ENCODE measurements around the gene TNFRSF8. TPM values are rescaled to one million over a fixed set of nuclear protein-coding genes. Genes with fewer than 3 reads are reported as not detected.

Gene TNFRSF8
- total RNA-seq, 2 donors from 2014 or later, result 0.32 to 4.7 TPM

DNA sequence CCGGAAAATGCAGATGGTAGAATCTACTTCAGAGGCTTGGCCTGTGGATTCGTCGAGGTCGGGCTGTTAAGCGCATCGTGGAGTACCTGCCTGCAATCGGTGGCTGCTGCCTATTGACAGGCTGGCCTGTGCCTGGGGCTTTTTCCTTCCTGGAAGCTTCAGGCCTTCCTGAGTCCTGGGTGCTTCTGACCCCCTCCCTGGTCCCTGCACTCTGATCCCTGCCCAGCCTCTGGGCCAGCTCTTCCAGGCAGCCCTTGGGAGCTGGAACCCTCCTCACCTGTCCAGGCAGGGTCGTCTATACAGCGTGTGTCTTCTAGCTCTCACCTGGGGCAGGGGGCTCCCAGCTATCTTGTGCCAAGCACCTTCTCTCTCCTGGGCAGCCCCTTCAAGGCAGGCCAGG, 63.7 kb downstream of the TNFRSF8 start:
- TF ChIP-seq POLR2A (IDR thresholded peaks at IDR 0.05) (no peak), POLR2AphosphoS5 (IDR thresholded peaks at IDR 0.05) (no peak)
- TF ChIP-seq, protein P1, sequence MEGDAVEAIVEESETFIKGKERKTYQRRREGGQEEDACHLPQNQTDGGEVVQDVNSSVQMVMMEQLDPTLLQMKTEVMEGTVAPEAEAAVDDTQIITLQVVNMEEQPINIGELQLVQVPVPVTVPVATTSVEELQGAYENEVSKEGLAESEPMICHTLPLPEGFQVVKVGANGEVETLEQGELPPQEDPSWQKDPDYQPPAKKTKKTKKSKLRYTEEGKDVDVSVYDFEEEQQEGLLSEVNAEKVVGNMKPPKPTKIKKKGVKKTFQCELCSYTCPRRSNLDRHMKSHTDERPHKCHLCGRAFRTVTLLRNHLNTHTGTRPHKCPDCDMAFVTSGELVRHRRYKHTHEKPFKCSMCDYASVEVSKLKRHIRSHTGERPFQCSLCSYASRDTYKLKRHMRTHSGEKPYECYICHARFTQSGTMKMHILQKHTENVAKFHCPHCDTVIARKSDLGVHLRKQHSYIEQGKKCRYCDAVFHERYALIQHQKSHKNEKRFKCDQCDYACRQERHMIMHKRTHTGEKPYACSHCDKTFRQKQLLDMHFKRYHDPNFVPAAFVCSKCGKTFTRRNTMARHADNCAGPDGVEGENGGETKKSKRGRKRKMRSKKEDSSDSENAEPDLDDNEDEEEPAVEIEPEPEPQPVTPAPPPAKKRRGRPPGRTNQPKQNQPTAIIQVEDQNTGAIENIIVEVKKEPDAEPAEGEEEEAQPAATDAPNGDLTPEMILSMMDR (IDR thresholded peaks at IDR 0.05), result no peak
- 91% methylated on average over 9 of the region's 9 CpGs for WGBS
- H3K27me3 ChIP-seq (replicated peaks; ENCODE audit: insufficient read depth), result peaks cover 3% of the 10 kb centered on the region
- no peaks in the 10 kb centered on the region for H3K9me3 ChIP-seq
- DNase-seq (ENCODE audit: low spot score), result no peak
- intact Hi-C loops (cut with DNase I), result loop anchor here (10.0 kb wide), 1 partner anchor 538 kb away; no protein-coding TSS in a partner anchor
- H3K36me3 ChIP-seq, result no peaks in the 10 kb centered on the region
- H3K4me1 ChIP-seq (replicated peaks), result no peaks in the 10 kb centered on the region
- H3K4me3 ChIP-seq, result no peak overlapping the region
- H3K27ac ChIP-seq, result no peak overlapping the region

- intact Hi-C loops (cut with DNase I), result loop anchor here (10.0 kb wide), 1 partner anchor 537 kb away; no protein-coding TSS in a partner anchor
- Histone ChIP-seq H3K27me3 (replicated peaks; ENCODE audit: insufficient read depth) (peaks cover 3% of the 10 kb centered on the region), H3K4me3 (no peak overlapping the region), H3K4me1 (replicated peaks) (no peaks in the 10 kb centered on the region), H3K9me3 (no peaks in the 10 kb centered on the region), H3K36me3 (no peaks in the 10 kb centered on the region), H3K27ac (no peak overlapping the region)
- TF ChIP-seq, protein P1 (IDR thresholded peaks at IDR 0.05), result no peak
- TF ChIP-seq POLR2A (IDR thresholded peaks at IDR 0.05) (no peak), POLR2AphosphoS5 (IDR thresholded peaks at IDR 0.05) (no peak)
- WGBS, result 92% methylated on average over 10 of the region's 10 CpGs
- no peak for DNase-seq (ENCODE audit: low spot score)
Measured at GRCh38 chr1:12127206-12127810, 64.2 kb downstream of the TNFRSF8 start.

GRCh38 chr1:12128120-12128519, 65.0 kb downstream of the TNFRSF8 start:
- WGBS, result 78% methylated on average over 15 of the region's 15 CpGs
- no peak for DNase-seq (ENCODE audit: low spot score)
- no peak overlapping the region for H3K4me3 ChIP-seq
- peaks cover 3% of the 10 kb centered on the region for H3K27me3 ChIP-seq (replicated peaks; ENCODE audit: insufficient read depth)
- no peak for TF ChIP-seq POLR2AphosphoS5 (IDR thresholded peaks at IDR 0.05)
- H3K9me3 ChIP-seq, result no peaks in the 10 kb centered on the region
- no peaks in the 10 kb centered on the region for H3K36me3 ChIP-seq
- H3K4me1 ChIP-seq (replicated peaks), result no peaks in the 10 kb centered on the region
- no peak overlapping the region for H3K27ac ChIP-seq
- intact Hi-C loops (cut with DNase I), result loop anchor here (10.0 kb wide), 1 partner anchor 537 kb away; no protein-coding TSS in a partner anchor

DNA sequence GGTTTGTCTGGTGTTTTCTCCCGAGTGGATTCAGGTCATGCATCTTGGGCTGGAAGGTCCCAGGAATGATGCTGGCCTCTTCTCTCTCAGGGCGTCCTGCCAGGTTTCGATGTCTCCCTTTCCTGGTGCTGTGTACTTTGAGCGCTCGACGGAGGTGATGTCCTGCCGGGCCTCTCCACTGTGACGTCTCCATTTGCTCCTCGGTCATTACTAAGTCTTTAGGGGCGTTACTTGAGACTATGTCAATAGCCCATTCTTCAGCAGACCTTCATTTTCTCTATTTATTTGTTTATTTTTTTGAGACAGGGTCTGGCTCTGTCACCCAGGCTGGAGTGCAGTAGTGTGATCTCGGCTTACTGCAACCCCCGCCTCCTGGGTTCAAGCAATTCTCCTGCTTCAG, 66.5 kb downstream of the TNFRSF8 start:
- Histone ChIP-seq H3K27ac (no peak overlapping the region), H3K4me1 (replicated peaks) (no peaks in the 10 kb centered on the region), H3K27me3 (replicated peaks; ENCODE audit: insufficient read depth) (no peaks in the 10 kb centered on the region), H3K9me3 (no peaks in the 10 kb centered on the region), H3K36me3 (no peaks in the 10 kb centered on the region), H3K4me3 (no peak overlapping the region)
- intact Hi-C loops (cut with DNase I), result loop anchor here (10.0 kb wide), 1 partner anchor 535 kb away; no protein-coding TSS in a partner anchor
- no peak for DNase-seq (ENCODE audit: low spot score)
- TF ChIP-seq POLR2A (IDR thresholded peaks at IDR 0.05), result no peak
- TF ChIP-seq, protein P1 (IDR thresholded peaks at IDR 0.05), result no peak
- no peak for TF ChIP-seq POLR2AphosphoS5 (IDR thresholded peaks at IDR 0.05)
- 79% methylated on average over 12 of the region's 12 CpGs for WGBS

- 80% methylated on average over 13 of the region's 13 CpGs for whole genome bisulfite sequencing
- H3K4me3 ChIP-seq, result no peak overlapping the region
- DNase-seq (ENCODE audit: low spot score), result no peak
- H3K27ac ChIP-seq, result no peak overlapping the region
- TF ChIP-seq, protein P1 (IDR thresholded peaks at IDR 0.05), result no peak
- TF ChIP-seq POLR2A (IDR thresholded peaks at IDR 0.05) (no peak), POLR2AphosphoS5 (IDR thresholded peaks at IDR 0.05) (no peak)
- no peaks in the 10 kb centered on the region for H3K9me3 ChIP-seq
- no peaks in the 10 kb centered on the region for H3K4me1 ChIP-seq (replicated peaks)
- intact Hi-C loops (cut with DNase I), result no loop called here
- H3K36me3 ChIP-seq, result no peaks in the 10 kb centered on the region
- no peaks in the 10 kb centered on the region for H3K27me3 ChIP-seq (replicated peaks; ENCODE audit: insufficient read depth)
Measured at GRCh38 chr1:12130466-12131130, 67.5 kb downstream of the TNFRSF8 start.
